PFSK-1 (cell line): ENCODE results near the gene EIF1B.

Experiments used
- FOXP2 ChIP-seq: optimal IDR thresholded peaks from 2 replicates; pipeline ENCODE3; 2011; ENCODE audit warnings: borderline replicate concordance, control low read depth, inconsistent platforms; ENCODE audit not compliant: insufficient read depth; ENCODE audit errors: extremely low read length, extremely low read depth
- POLR2AphosphoS5 ChIP-seq: IDR thresholded peaks from 2 replicates; pipeline ENCODE4 v1.6.1; 2012; ENCODE audit warnings: low read depth, mild to moderate bottlenecking, control low read depth, low read length, moderate library complexity
- SIN3A ChIP-seq: IDR thresholded peaks from 2 replicates; pipeline ENCODE4 v1.6.1; 2012; ENCODE audit warnings: mild to moderate bottlenecking, low read length, moderate library complexity, borderline replicate concordance; ENCODE audit not compliant: insufficient read depth
- TAF1 ChIP-seq: IDR thresholded peaks from 2 replicates; pipeline ENCODE4 v1.6.1; 2012; ENCODE audit warnings: low read length, control low read depth, borderline replicate concordance; ENCODE audit not compliant: insufficient read depth
- TF ChIP-seq, protein P1 (sequence below), 2 experiments: IDR thresholded peaks; 2 replicates each; pipeline versions ENCODE4 v1.6.1 to v1.8.0; 2011 to 2012; ENCODE audit warnings: low read depth in 2 of 2, low read length in 2 of 2, control low read depth in 1 of 2, inconsistent platforms in 1 of 2, mild to moderate bottlenecking in 1 of 2, moderate library complexity in 1 of 2; ENCODE audit not compliant: insufficient read depth in 1 of 2

EIF1B gene

DNA sequence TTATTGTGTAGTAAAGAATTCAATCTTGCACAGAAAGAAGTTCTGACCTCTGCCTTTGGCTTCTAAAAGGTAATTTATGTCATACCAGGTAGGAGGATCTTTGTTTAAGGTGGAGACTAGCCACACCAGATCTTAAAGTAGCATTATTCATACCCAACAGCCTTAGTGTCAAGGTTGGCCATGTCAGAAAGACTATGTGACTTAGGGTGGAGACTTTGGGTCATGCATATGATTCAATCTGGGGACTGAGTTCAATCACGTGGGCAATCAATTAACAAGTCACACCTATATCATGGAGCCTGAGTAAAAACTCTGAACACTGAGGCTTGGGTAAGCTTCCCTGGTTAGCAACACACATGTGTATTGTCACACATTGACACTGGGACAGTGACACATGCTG, 48.9 kb downstream of the EIF1B start:
- TF ChIP-seq, protein P1, sequence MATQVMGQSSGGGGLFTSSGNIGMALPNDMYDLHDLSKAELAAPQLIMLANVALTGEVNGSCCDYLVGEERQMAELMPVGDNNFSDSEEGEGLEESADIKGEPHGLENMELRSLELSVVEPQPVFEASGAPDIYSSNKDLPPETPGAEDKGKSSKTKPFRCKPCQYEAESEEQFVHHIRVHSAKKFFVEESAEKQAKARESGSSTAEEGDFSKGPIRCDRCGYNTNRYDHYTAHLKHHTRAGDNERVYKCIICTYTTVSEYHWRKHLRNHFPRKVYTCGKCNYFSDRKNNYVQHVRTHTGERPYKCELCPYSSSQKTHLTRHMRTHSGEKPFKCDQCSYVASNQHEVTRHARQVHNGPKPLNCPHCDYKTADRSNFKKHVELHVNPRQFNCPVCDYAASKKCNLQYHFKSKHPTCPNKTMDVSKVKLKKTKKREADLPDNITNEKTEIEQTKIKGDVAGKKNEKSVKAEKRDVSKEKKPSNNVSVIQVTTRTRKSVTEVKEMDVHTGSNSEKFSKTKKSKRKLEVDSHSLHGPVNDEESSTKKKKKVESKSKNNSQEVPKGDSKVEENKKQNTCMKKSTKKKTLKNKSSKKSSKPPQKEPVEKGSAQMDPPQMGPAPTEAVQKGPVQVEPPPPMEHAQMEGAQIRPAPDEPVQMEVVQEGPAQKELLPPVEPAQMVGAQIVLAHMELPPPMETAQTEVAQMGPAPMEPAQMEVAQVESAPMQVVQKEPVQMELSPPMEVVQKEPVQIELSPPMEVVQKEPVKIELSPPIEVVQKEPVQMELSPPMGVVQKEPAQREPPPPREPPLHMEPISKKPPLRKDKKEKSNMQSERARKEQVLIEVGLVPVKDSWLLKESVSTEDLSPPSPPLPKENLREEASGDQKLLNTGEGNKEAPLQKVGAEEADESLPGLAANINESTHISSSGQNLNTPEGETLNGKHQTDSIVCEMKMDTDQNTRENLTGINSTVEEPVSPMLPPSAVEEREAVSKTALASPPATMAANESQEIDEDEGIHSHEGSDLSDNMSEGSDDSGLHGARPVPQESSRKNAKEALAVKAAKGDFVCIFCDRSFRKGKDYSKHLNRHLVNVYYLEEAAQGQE (IDR thresholded peaks at IDR 0.05; ENCODE audit: insufficient read depth in 1 of 2, low read depth in 2 of 2, low read length in 2 of 2): no peak
- TF ChIP-seq SIN3A (no peak), FOXP2 (no peak), TAF1 (no peak), POLR2AphosphoS5 (no peak)
